ENCODE data around the gene ACTL10. TPM values are rescaled to one million over a fixed set of nuclear protein-coding genes. Genes with fewer than 3 reads are reported as not detected.

ACTL10 gene
- total RNA-seq, 1 experiment from 2014 or later: 1.3 TPM

GRCh38 chr20:33658929-33659328, 7.8 kb upstream of the ACTL10 start:
- no peak for DNase-seq (ENCODE audit: low spot score)
- Mint-ChIP-seq H3K4me1 (peaks cover 16% of the 10 kb centered on the region), H3K27ac (no peak overlapping the region), H3K27me3 (ENCODE audit: low read depth) (peaks cover 2% of the 10 kb centered on the region; the same call in 1 of the 2 replicates), H3K9me3 (no peaks in the 10 kb centered on the region), H3K4me3 (no peak overlapping the region), H3K36me3 (peaks cover 6% of the 10 kb centered on the region)
- no peak for ATAC-seq
- ChIA-PET POLR2A (interaction anchor here (0.5 kb wide), 1 partner anchor 26 kb away, joined by 3 read pairs; no protein-coding TSS in a partner anchor), CTCF (interaction anchor here (0.8 to 1.6 kb wide), 2 partner anchors 9 to 202 kb away, joined by 3 read pairs; no protein-coding TSS in a partner anchor)
- TF ChIP-seq CREB1 (CRISPR knock-in tag; IDR thresholded peaks at IDR 0.05) (no peak), HMGXB4 (CRISPR knock-in tag; IDR thresholded peaks at IDR 0.05) (no peak), NR2C2 (CRISPR knock-in tag; IDR thresholded peaks at IDR 0.05) (no peak), RELA (CRISPR knock-in tag; IDR thresholded peaks at IDR 0.05; ENCODE audit: borderline replicate concordance) (no peak), ZNF425 (CRISPR knock-in tag; conservative IDR thresholded peaks at IDR 0.05) (no peak), ZNF423 (CRISPR knock-in tag; IDR thresholded peaks at IDR 0.05) (no peak), PRDM15 (CRISPR knock-in tag; IDR thresholded peaks at IDR 0.05) (no peak)

GRCh38 chr20:33659341-33660034, 7.3 kb upstream of the ACTL10 start:
- H3K4me1 Mint-ChIP-seq: peaks cover 14% of the 10 kb centered on the region

More at GRCh38 chr20:33659341-33660034, 7.3 kb upstream of the ACTL10 start:
- H3K4me3 Mint-ChIP-seq: no peak overlapping the region
- H3K36me3 Mint-ChIP-seq: peaks cover 6% of the 10 kb centered on the region
- DNase-seq (ENCODE audit: low spot score): no peak
- no peak for TF ChIP-seq NR1H2 (CRISPR knock-in tag; IDR thresholded peaks at IDR 0.05)
- TF ChIP-seq ZNF416 (CRISPR knock-in tag; IDR thresholded peaks at IDR 0.05): no peak
- no peak for TF ChIP-seq ETV6 (CRISPR knock-in tag; IDR thresholded peaks at IDR 0.05)
- no peak for TF ChIP-seq ATF3 (CRISPR knock-in tag; conservative IDR thresholded peaks at IDR 0.05)
- TF ChIP-seq JAZF1 (CRISPR knock-in tag; IDR thresholded peaks at IDR 0.05): no peak
- no peak for TF ChIP-seq CREB1 (CRISPR knock-in tag; IDR thresholded peaks at IDR 0.05)
- no peak for TF ChIP-seq ERG (CRISPR knock-in tag; IDR thresholded peaks at IDR 0.05)
- no peak for TF ChIP-seq HMGXB4 (CRISPR knock-in tag; IDR thresholded peaks at IDR 0.05)
- no peak for TF ChIP-seq FOXK1 (CRISPR knock-in tag; IDR thresholded peaks at IDR 0.05)
- no peak for TF ChIP-seq GRHL2 (CRISPR knock-in tag; IDR thresholded peaks at IDR 0.05; ENCODE audit: insufficient replicate concordance, severe bottlenecking)
- TF ChIP-seq SMAD4 (CRISPR knock-in tag; IDR thresholded peaks at IDR 0.05): no peak
- TF ChIP-seq SMAD3 (CRISPR knock-in tag; IDR thresholded peaks at IDR 0.05; ENCODE audit: borderline replicate concordance): no peak
- no peak for TF ChIP-seq ZNF425 (CRISPR knock-in tag; conservative IDR thresholded peaks at IDR 0.05)
- H3K27ac Mint-ChIP-seq: no peak overlapping the region
- no peaks in the 10 kb centered on the region for H3K9me3 Mint-ChIP-seq
- POLR2A ChIA-PET: no interaction called here
- no peak for ATAC-seq
- H3K27me3 Mint-ChIP-seq (ENCODE audit: low read depth): peaks cover 4% of the 10 kb centered on the region
- CTCF ChIA-PET: interaction anchor here (0.8 to 1.6 kb wide), 2 partner anchors 8 to 202 kb away, joined by 3 read pairs; no protein-coding TSS in a partner anchor

Measured in WTC11 (cell line).